Measurements from ENCODE around the gene TLE4.

Gene TLE4

GRCh38 chr9:79572032-79572607, 355 bp downstream of the TLE4 start:
- peak; percentile 23 for DNase-seq (ENCODE audit: low spot score)

- peak; percentile 37 for DNase-seq (ENCODE audit: low spot score)
Observed at GRCh38 chr9:79572608-79573411, 1.0 kb downstream of the TLE4 start.

- no peak for DNase-seq (ENCODE audit: low spot score)
Observed at GRCh38 chr9:79573412-79573923, 1.7 kb downstream of the TLE4 start.

- no peak for DNase-seq (ENCODE audit: low spot score)
Observed at GRCh38 chr9:79574136-79574535, 2.4 kb downstream of the TLE4 start.

- DNase-seq (ENCODE audit: low spot score): no peak
Observed at GRCh38 chr9:79574781-79575180, 3.0 kb downstream of the TLE4 start.

- DNase-seq (ENCODE audit: low spot score): no peak
Observed at GRCh38 chr9:79575547-79575946, 3.8 kb downstream of the TLE4 start.

GRCh38 chr9:79577969-79578723, 6.4 kb downstream of the TLE4 start:
- no peak for DNase-seq (ENCODE audit: low spot score)

- DNase-seq (ENCODE audit: low spot score): no peak
Observed at GRCh38 chr9:79578891-79579290, 7.1 kb downstream of the TLE4 start.

- no peak for DNase-seq (ENCODE audit: low spot score)
Observed at GRCh38 chr9:79579624-79580023, 7.9 kb downstream of the TLE4 start.

GRCh38 chr9:79580055-79580454, 8.3 kb downstream of the TLE4 start:
- no peak for DNase-seq (ENCODE audit: low spot score)

- peak; percentile 23 for DNase-seq (ENCODE audit: low spot score)
Observed at GRCh38 chr9:79581388-79581787, 9.6 kb downstream of the TLE4 start.

- peak; percentile 62 for DNase-seq (ENCODE audit: low spot score)
Observed at GRCh38 chr9:79581794-79582193, 10.0 kb downstream of the TLE4 start.

- peak; percentile 23 for DNase-seq (ENCODE audit: low spot score)
Observed at GRCh38 chr9:79583952-79584654, 12.3 kb downstream of the TLE4 start.

GRCh38 chr9:79584655-79584982, 12.9 kb downstream of the TLE4 start:
- no peak for DNase-seq (ENCODE audit: low spot score)

- no peak for DNase-seq (ENCODE audit: low spot score)
Observed at GRCh38 chr9:79588488-79589223, 16.9 kb downstream of the TLE4 start.

- DNase-seq (ENCODE audit: low spot score): no peak
Observed at GRCh38 chr9:79591458-79591857, 19.7 kb downstream of the TLE4 start.

GRCh38 chr9:79592726-79593493, 21.1 kb downstream of the TLE4 start:
- peak; percentile 42 for DNase-seq (ENCODE audit: low spot score)

- DNase-seq (ENCODE audit: low spot score): no peak
Observed at GRCh38 chr9:79598562-79599345, 27.0 kb downstream of the TLE4 start.

GRCh38 chr9:79600466-79600865, 28.7 kb downstream of the TLE4 start:
- no peak for DNase-seq (ENCODE audit: low spot score)

Data from CD4-positive, alpha-beta T cell treated with Interleukin-6 at 100 ng/mL for 8 hours (primary cell).